ENCODE data around the gene TSPAN32. TPM values are rescaled to one million over a fixed set of nuclear protein-coding genes. Genes with fewer than 3 reads are reported as not detected.

The TSPAN32 gene
- total and polyA plus RNA-seq, 2 donors (not counting 3 experiments of a cell fraction or from before 2014, with no cell fraction given) = not detected

DNA sequence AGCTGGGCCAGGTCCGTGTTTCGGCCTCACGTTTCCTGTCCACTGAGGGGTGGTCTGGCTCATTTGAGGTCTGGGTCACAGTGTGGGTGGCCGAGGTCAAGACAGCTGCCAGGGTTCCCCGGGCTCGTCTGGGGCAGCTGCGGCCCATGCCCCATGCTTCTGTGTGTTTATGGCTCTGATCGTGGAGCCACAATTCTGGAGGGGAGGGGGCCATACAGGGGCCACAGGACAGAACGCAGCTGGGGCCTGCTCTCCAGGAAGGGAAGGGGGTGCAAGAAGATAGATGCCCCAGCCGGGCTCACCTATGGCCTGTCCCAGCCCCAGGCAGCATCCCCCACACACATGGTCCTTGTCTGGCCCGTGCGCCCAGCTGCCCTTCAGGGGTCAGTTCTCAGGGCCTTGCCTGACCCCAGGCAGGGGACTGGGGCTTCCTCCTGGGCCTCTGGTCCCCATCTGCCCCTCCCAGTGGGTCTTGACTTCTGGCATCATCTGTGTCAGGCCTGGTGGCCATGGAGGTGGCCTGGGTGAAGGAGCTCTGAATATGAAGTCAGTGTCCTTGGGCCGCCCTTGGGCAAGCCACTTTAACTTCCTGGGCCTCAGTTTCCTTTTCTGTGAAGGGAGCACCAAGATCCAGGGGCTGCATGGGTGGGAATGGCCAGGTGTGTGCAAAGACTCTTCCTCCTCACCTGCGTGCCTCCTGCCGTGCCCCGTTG lies 8.4 kb downstream of the TSPAN32 start:
- no TSS peak for BruUV-seq (replicated peaks)
- POLR2A ChIA-PET = no interaction called here

DNA sequence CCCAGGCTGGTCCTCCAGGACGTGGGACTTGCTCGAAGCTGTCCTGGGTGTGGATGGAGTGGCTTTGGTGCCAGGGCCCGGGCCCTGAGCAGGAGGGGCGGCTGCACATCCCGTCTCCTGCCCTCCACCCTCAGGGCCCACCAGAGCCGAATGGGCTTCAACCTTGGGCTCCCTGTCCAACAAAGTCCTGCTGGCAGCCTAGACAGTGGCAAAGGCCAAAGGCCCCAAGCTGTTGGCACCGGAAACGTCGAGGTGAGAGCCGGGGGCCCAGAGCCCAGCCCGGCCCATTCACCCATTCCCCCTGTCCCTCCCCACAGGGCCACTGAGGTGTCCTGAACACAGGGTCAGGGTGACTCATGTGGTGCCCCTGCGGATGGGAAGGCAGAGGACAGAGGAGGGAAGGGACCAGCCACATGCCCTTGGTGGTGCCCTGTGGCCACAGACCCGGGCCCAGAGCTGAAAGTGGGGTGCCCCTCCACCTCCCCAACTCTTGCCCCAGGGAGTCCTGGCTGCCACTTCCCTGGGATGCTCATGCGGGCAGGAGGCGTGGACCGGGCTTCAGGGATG lies 9.1 kb downstream of the TSPAN32 start:
- Histone ChIP-seq H3K9ac (replicated peaks; ENCODE audit: extremely low read depth, insufficient read depth, low read length) (no peak overlapping the region), H3K27ac (ENCODE audit: insufficient read depth, low read depth, low read length) (no peak overlapping the region), H3K4me1 (ENCODE audit: control insufficient read depth, extremely low read depth, insufficient read depth, low read length) (peaks cover 7% of the 10 kb centered on the region), H3K4me3 (replicated peaks in 1 of 3; ENCODE audit: insufficient read depth in 1 of 3, low read depth in 1 of 3, low read length in 3 of 3) (no peak overlapping the region), H3K79me2 (ENCODE audit: control insufficient read depth, insufficient read depth, low read length) (no peaks in the 10 kb centered on the region), H2AFZ (ENCODE audit: low read depth, low read length) (no peak overlapping the region), H3K36me3 (ENCODE audit: control insufficient read depth in 2 of 2, extremely low read depth in 1 of 2, insufficient read depth in 2 of 2, low read length in 2 of 2) (no peaks in the 10 kb centered on the region), H3K4me2 (ENCODE audit: insufficient read depth, low read length) (no peak overlapping the region), H3K27me3 (ENCODE audit: control insufficient read depth in 2 of 2, insufficient read depth in 2 of 2, low read length in 2 of 2) (no peaks in the 10 kb centered on the region), H3K9me3 (replicated peaks; ENCODE audit: control insufficient read depth, insufficient read depth, low read length) (no peaks in the 10 kb centered on the region), H4K20me1 (replicated peaks; ENCODE audit: control insufficient read depth, extremely low read depth, insufficient read depth, low read length) (no peaks in the 10 kb centered on the region), H3K9me1 (replicated peaks; ENCODE audit: control insufficient read depth, extremely low read depth, insufficient read depth, low read length) (no peaks in the 10 kb centered on the region)
- no peak for TF ChIP-seq POLR2A (IDR thresholded peaks at IDR 0.05; ENCODE audit: low read depth, low read length)
- TF ChIP-seq FOS (IDR thresholded peaks at IDR 0.05; ENCODE audit: borderline replicate concordance, insufficient read depth, low read length) = no peak
- FAIRE-seq = no peak
- intact Hi-C loops (cut with micrococcal nuclease) = no loop called here
- CTCF ChIA-PET = interaction anchor here (0.5 to 4.6 kb wide), 3 partner anchors 67 to 1659 kb away, joined by 3 to 48 read pairs (median 5); partner anchors contain the start of gene CD81
- dilution Hi-C loops (cut with MboI; ENCODE audit: extremely low pct_ligation_motif_present, low sequenced_read_pairs) = no loop called here
- no TSS peak for BruUV-seq (replicated peaks)
- POLR2A ChIA-PET = no interaction called here
- no peak for DNase-seq (ENCODE audit: low read depth, low spot score)

More for the DNA sequence above, 8.4 kb downstream of the TSPAN32 start:
- DNase-seq (ENCODE audit: low read depth, low spot score) = no peak
- TF ChIP-seq EZH2 (IDR thresholded peaks at IDR 0.05; ENCODE audit: borderline replicate concordance, low read depth, low read length, severe bottlenecking) = no peak
- FAIRE-seq = no peak
- H3K27ac ChIP-seq (ENCODE audit: insufficient read depth, low read depth, low read length) = no peak overlapping the region
- no peak overlapping the region for H3K4me3 ChIP-seq (replicated peaks in 1 of 3; ENCODE audit: insufficient read depth in 1 of 3, low read depth in 1 of 3, low read length in 3 of 3)
- peaks cover 7% of the 10 kb centered on the region for H3K4me1 ChIP-seq (ENCODE audit: control insufficient read depth, extremely low read depth, insufficient read depth, low read length)
- intact Hi-C loops (cut with micrococcal nuclease) = no loop called here
- H3K9me3 ChIP-seq (replicated peaks; ENCODE audit: control insufficient read depth, insufficient read depth, low read length) = no peaks in the 10 kb centered on the region
- H4K20me1 ChIP-seq (replicated peaks; ENCODE audit: control insufficient read depth, extremely low read depth, insufficient read depth, low read length) = no peaks in the 10 kb centered on the region
- CTCF ChIA-PET = interaction anchor here (1.8 to 4.6 kb wide), 2 partner anchors 67 to 110 kb away, joined by 5 to 48 read pairs; partner anchors contain the start of gene CD81
- H3K9ac ChIP-seq (replicated peaks; ENCODE audit: extremely low read depth, insufficient read depth, low read length) = no peak overlapping the region
- no peaks in the 10 kb centered on the region for H3K27me3 ChIP-seq (ENCODE audit: control insufficient read depth in 2 of 2, insufficient read depth in 2 of 2, low read length in 2 of 2)
- H3K9me1 ChIP-seq (replicated peaks; ENCODE audit: control insufficient read depth, extremely low read depth, insufficient read depth, low read length) = no peaks in the 10 kb centered on the region
- H3K79me2 ChIP-seq (ENCODE audit: control insufficient read depth, insufficient read depth, low read length) = no peaks in the 10 kb centered on the region
- no peak overlapping the region for H2AFZ ChIP-seq (ENCODE audit: low read depth, low read length)
- H3K36me3 ChIP-seq (ENCODE audit: control insufficient read depth in 2 of 2, extremely low read depth in 1 of 2, insufficient read depth in 2 of 2, low read length in 2 of 2) = no peaks in the 10 kb centered on the region
- dilution Hi-C loops (cut with MboI; ENCODE audit: extremely low pct_ligation_motif_present, low sequenced_read_pairs) = no loop called here
- H3K4me2 ChIP-seq (ENCODE audit: insufficient read depth, low read length) = no peak overlapping the region

Data from endothelial cell of umbilical vein (primary cell).